ENCODE results near the gene RALY.

Gene RALY

GRCh38 chr20:34062570-34063482 lies 69.1 kb downstream of the RALY start:
- H3K4me2 ChIP-seq (ENCODE audit: low read depth, low read length, poor library complexity, severe bottlenecking), result no peak overlapping the region
- H3K9me2 ChIP-seq (replicated peaks; ENCODE audit: low read depth, low read length), result no peaks in the 10 kb centered on the region
- H3K36me3 ChIP-seq (ENCODE audit: insufficient read depth, low read length), result peaks cover 59% of the 10 kb centered on the region; the same call in 1 of the 2 replicates
- H3K79me2 ChIP-seq (ENCODE audit: insufficient read depth, low read length), result peaks cover 73% of the 10 kb centered on the region
- no peak overlapping the region for H3K9ac ChIP-seq (ENCODE audit: low read depth, low read length, poor library complexity, severe bottlenecking)
- TF ChIP-seq CTCF (conservative IDR thresholded peaks at IDR 0.05; ENCODE audit: low read length) (no peak), EZH2phosphoT487 (IDR thresholded peaks at IDR 0.05; ENCODE audit: borderline replicate concordance) (no peak)
- H3K9me3 ChIP-seq (ENCODE audit: insufficient read depth, low read depth, low read length), result no peaks in the 10 kb centered on the region
- H3K27me3 ChIP-seq (ENCODE audit: insufficient read depth, low read length, poor library complexity, severe bottlenecking), result no peaks in the 10 kb centered on the region
- H3F3A ChIP-seq (ENCODE audit: low read depth), result peaks cover 3% of the 10 kb centered on the region
- H2AFZ ChIP-seq (ENCODE audit: low read length), result no peak overlapping the region
- peaks cover 16% of the 10 kb centered on the region for H3K4me1 ChIP-seq (ENCODE audit: insufficient read depth, low read length, poor library complexity, severe bottlenecking)
- H4K20me1 ChIP-seq (ENCODE audit: insufficient read depth, low read length, poor library complexity, severe bottlenecking), result peaks cover 79% of the 10 kb centered on the region
- H3K4me3 ChIP-seq (ENCODE audit: low read length, poor library complexity, severe bottlenecking), result no peak overlapping the region

GRCh38 chr20:34064286-34064685 lies 70.6 kb downstream of the RALY start:
- peaks cover 8% of the 10 kb centered on the region for H3K4me1 ChIP-seq (ENCODE audit: insufficient read depth, low read length, poor library complexity, severe bottlenecking)
- H3K79me2 ChIP-seq (ENCODE audit: insufficient read depth, low read length), result peaks cover 81% of the 10 kb centered on the region
- no peaks in the 10 kb centered on the region for H3F3A ChIP-seq (ENCODE audit: low read depth)
- H3K36me3 ChIP-seq (ENCODE audit: insufficient read depth, low read length), result peaks cover 62% of the 10 kb centered on the region; the same call in 1 of the 2 replicates
- H3K9me2 ChIP-seq (replicated peaks; ENCODE audit: low read depth, low read length), result no peaks in the 10 kb centered on the region
- no peak overlapping the region for H3K9ac ChIP-seq (ENCODE audit: low read depth, low read length, poor library complexity, severe bottlenecking)
- no peak for TF ChIP-seq EZH2phosphoT487 (IDR thresholded peaks at IDR 0.05; ENCODE audit: borderline replicate concordance)
- H3K9me3 ChIP-seq (ENCODE audit: insufficient read depth, low read depth, low read length), result no peaks in the 10 kb centered on the region
- H3K4me3 ChIP-seq (ENCODE audit: low read length, poor library complexity, severe bottlenecking), result no peak overlapping the region
- H2AFZ ChIP-seq (ENCODE audit: low read length), result no peak overlapping the region
- no peaks in the 10 kb centered on the region for H3K27me3 ChIP-seq (ENCODE audit: insufficient read depth, low read length, poor library complexity, severe bottlenecking)
- peaks cover 80% of the 10 kb centered on the region for H4K20me1 ChIP-seq (ENCODE audit: insufficient read depth, low read length, poor library complexity, severe bottlenecking)
- H3K4me2 ChIP-seq (ENCODE audit: low read depth, low read length, poor library complexity, severe bottlenecking), result no peak overlapping the region

GRCh38 chr20:34065260-34065659 lies 71.5 kb downstream of the RALY start:
- peaks cover 53% of the 10 kb centered on the region; the same call in 1 of the 2 replicates for H3K36me3 ChIP-seq (ENCODE audit: insufficient read depth, low read length)
- H3K9me3 ChIP-seq (ENCODE audit: insufficient read depth, low read depth, low read length), result no peaks in the 10 kb centered on the region
- peaks cover 71% of the 10 kb centered on the region for H3K79me2 ChIP-seq (ENCODE audit: insufficient read depth, low read length)
- H3K9me2 ChIP-seq (replicated peaks; ENCODE audit: low read depth, low read length), result no peaks in the 10 kb centered on the region
- TF ChIP-seq EZH2phosphoT487 (IDR thresholded peaks at IDR 0.05; ENCODE audit: borderline replicate concordance), result no peak
- TF ChIP-seq CTCF (conservative IDR thresholded peaks at IDR 0.05; ENCODE audit: low read length), result no peak
- H3K9ac ChIP-seq (ENCODE audit: low read depth, low read length, poor library complexity, severe bottlenecking), result no peak overlapping the region
- H3K4me3 ChIP-seq (ENCODE audit: low read length, poor library complexity, severe bottlenecking), result no peak overlapping the region
- no peak overlapping the region for H3K4me2 ChIP-seq (ENCODE audit: low read depth, low read length, poor library complexity, severe bottlenecking)
- H2AFZ ChIP-seq (ENCODE audit: low read length), result no peak overlapping the region
- peaks cover 79% of the 10 kb centered on the region for H4K20me1 ChIP-seq (ENCODE audit: insufficient read depth, low read length, poor library complexity, severe bottlenecking)
- H3F3A ChIP-seq (ENCODE audit: low read depth), result no peaks in the 10 kb centered on the region
- H3K4me1 ChIP-seq (ENCODE audit: insufficient read depth, low read length, poor library complexity, severe bottlenecking), result peaks cover 6% of the 10 kb centered on the region
- H3K27me3 ChIP-seq (ENCODE audit: insufficient read depth, low read length, poor library complexity, severe bottlenecking), result no peaks in the 10 kb centered on the region

Data from Loucy (cell line).